ENCODE measurements around the gene PSMB7.

Gene PSMB7

DNA sequence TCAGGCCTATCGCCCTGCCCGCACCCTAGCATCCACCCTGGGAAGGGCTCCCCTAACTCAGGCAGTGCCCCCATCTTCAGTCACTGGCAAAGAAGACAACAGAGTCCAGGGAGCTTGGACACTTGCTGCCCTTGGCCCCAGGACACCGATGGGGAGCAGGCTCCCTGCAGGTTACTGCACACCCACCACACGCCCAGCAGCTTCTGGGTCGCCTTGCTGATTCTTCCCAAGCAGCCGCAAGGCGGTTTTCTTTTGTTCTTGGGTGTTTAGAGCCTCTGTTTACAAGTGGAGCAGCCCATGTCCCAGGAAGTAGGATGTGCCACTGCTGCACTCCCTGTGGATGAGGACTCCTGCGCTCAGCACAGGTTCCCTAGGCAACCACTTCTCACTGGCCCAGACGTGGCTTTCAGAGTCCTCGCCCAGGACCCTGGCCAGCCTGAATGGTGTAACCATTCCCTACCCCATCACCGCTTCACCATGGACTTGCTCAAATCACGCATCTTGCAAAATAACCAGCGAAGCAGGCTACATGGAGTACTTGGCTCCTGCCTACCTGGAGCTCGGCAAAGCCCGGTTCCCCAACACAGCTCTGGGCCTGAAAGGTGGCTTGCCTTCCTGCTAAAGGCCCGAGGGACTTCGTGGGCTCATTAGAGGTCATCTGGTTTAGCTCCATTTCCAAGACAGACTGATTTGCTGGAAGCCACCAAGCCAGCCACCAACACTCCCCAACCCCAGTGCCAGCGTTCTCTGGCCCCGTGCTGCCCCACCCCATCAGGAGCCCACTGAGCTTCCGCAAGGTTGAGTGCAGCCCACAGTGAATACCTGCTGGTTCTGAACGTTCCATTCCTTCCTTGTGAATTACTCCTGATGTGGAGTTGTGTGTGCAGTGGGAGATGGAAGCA lies 60.0 kb downstream of the PSMB7 start:
- no peak for DNase-seq

DNA sequence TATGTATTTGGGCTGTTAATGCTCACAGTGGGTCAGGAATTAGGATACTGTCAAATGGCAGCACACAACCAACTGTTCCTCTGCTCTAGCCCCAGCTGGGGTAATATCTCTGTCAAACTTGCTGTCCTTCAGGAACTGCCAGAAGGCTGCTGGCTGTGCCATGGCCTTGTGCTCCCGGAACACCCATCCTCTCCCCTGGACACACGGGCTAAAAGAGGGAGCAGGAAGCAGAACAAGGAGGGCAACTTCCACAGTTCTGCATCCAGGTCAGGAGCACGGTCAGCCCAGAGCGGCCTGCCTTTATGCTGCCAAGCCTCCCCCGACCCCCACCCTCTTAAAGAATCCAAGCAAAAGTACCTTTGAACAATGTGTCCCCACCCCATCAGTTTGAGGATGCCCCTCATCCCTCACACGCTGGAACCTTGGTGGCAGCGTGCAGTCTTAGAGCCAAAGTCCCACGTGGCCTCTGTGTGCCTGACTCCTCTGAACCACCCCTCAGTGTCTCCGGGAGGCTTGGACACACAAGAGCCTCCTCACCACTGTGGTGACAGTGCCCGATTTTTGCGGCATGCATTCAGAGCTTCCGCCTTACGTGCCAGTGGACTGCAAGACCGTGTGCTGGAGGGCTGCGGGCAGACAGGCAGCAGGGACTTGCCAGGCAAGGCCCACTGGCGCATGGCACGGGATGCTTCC lies 60.8 kb downstream of the PSMB7 start:
- DNase-seq: no peak

DNA sequence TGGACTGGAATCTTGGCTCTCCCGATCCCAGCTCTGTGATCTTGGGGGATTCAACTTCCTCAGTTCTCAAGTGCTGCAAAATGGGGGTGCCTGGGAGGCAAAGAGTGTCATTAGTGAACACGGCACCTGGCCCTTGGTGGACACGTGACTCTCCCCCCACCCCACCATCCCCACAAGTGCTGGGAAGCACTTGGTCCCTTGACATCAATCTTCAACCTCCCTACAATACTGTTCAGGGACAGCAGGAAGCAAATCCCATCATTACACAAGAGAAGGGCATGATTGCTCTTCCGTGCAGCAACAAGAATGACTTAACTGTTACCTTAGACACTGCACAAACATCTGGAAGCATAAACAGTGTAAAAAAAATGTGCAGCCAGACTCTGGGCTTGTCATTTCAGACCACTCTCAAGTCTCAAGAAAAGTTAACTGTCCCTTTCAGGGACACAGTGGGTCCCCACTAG lies 61.4 kb downstream of the PSMB7 start:
- DNase-seq: peak; percentile 3

DNA sequence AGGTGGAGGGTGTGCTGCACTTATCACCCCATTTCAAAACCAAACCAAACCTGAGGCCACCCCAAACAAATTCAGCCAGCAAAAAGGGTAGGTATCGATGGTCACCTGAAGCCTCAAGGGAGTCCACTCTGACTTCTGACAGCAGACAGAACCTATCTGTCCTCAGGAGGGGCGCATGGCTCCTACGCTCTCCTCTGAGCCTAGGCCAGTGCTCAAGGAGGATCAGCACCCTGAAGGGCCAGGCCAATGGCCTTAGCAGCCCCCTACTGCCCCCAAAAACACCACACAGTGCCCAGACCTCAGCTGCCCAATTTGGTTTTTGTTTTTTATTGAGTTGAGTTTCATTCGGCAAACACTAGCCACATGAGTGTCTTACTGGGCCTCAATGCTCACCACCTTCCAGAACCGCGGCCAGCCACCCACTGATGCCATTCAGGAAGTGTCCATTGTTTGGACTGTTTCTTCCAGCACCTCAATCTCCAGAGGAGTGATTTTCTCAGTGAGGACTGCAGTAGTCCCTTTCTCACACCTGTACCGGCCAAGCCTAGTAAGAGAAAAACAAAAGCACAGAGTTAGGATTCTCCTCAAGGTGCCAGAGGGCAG lies 62.0 kb downstream of the PSMB7 start:
- no peak for DNase-seq

DNA sequence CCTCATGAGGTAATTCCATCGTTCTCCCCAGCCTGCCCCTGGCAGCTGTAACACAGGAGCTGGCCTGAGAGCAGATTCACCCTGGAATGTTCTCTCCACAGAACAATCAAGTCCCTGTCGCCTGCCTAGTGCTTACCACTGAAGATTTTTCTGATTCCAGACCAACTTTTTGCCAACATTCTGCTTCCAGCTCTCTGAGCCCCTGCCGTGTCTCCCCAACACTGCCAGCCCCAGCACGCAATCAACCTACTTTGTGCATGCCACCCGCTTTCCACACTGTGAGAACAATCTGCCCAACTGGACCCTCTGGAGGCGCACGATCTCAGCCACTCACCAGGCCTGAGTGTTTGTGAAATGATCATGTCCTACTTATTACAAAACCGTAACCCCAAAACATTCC lies 62.6 kb downstream of the PSMB7 start:
- no peak for DNase-seq

DNA sequence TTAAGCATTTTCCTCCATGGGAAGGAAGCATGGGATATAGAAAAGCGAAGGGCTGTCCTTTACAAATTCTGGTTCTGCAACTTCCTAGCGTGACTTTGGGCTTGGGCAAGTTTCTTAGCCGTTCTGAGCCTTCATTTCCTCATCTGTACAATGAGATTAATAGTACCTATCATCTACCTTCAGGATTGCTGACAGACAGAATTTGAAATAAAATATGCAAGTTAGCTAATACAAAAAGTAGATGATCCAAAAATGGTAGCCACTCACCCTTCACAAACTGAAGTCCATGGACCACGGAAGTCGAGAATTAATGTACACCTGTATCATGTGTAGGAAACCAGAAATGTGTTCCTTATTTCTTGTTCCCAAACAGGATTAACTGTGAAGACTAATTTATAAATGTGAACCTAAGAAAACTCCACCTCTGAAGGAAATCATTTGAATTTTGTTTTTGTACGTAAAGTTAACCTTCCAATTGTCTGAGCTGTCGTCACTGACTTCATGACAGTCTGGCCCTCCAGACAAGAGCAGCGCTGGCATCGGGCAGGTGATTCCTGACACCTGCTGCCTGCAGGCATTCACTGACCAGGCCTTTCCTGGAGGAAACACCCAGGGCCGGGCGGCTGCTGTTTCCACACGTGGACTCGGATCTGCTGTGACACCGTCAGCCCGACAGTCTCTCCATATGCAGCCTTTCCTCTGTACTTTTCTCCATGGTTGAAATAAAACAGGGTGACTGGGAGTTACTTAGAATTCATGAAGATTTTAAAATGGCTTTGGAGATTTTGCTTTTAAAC lies 63.4 kb downstream of the PSMB7 start:
- DNase-seq: no peak

DNA sequence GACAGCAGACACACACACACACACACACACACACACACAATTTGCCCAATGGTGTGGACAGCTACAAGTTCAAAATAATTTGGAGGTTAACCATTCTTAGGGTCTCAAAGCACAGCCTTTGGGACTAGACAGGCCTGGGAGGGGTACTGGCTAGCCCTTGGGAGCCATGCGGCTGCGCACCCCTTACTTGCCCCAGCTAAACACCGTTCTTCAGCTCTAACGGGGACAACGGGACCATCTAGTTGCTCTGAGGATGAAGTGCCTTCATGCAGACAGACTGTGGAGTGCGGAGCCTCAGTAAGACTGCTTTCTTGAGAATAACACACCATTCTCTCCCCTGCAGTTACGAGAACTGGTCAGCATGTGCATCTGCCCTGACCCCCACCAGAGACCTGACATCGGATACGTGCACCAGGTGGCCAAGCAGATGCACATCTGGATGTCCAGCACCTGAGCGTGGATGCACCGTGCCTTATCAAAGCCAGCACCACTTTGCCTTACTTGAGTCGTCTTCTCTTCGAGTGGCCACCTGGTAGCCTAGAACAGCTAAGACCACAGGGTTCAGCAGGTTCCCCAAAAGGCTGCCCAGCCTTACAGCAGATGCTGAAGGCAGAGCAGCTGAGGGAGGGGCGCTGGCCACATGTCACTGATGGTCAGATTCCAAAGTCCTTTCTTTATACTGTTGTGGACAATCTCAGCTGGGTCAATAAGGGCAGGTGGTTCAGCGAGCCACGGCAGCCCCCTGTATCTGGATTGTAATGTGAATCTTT lies 64.6 kb downstream of the PSMB7 start:
- DNase-seq: no peak

DNA sequence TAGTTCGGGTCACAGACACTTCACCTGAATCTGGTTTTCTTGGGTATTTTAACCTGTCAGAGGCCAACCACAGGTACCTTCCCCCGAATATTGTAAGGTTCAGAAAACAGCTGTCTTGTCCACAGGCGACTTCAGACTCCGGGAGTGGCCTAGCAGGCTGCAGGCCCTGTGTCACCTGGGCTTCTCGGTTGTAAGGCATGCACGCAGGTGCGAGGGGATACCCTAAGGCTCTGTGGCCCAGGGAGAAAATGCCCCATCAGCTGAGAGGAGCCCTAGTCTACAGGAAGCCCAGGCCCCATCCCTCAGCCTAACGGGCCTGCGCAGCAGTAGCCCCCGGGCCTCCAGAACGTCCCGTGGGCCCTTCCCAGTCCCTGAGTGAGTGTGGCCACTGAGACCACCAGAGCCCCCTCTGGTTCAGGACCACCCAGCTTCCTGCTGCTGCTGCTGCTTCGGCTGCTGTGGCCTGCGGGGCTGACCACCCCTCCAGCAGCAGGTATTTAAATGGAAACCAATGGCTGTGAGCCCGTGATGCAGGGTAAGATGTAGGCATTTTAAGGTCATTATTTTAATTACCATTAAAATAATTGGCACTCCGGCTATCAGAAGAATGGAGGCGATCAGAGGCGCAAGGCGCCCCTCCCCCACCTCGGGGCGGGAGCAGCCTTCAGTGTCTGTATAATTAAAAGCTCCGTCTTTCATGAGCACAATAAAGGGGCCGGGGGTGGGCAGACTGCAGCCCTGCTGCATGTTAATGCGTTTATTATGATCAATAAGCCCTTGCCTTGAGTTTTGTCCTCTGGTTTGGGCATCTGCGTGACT lies 65.4 kb downstream of the PSMB7 start:
- no peak for DNase-seq

DNA sequence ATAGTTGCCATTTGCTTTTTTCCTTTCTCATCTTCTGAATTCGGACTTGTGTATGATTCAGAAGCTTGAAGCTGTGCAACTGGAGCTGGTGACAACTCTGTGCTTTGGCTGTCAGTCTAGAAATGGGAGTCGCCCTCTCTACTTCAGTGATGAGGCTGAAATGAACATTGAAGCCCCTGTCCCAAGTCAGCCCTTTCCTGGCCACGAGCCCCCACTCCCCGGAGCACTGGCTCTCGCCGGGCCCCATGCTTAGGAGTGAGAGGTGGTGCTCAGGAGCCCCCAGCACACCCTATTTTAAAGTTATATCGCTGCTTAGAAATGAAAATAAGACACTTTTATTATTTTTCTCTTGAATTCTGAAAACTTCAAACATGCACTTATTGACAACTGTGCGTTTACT lies 66.0 kb downstream of the PSMB7 start:
- DNase-seq: no peak

DNA sequence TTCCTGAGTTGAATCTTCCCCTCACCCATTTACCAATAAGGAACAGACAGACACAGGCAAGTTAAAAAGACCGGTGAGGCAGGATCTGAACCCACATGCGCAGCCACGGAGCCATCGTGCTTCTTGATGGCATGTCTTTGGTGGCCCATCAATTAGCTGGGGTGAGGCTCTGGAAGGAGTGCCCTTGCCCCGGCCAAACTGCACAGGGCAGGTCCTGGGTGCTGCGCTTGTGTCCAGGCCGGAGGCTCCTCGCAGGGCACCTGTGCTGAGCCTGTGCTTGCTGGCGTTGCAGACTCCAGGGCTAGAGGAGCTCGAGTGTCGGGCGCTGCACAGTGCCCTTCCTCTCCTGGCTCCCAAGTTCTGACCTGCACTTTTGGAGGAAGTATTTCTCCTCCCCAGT lies 66.4 kb downstream of the PSMB7 start:
- no peak for DNase-seq

DNA sequence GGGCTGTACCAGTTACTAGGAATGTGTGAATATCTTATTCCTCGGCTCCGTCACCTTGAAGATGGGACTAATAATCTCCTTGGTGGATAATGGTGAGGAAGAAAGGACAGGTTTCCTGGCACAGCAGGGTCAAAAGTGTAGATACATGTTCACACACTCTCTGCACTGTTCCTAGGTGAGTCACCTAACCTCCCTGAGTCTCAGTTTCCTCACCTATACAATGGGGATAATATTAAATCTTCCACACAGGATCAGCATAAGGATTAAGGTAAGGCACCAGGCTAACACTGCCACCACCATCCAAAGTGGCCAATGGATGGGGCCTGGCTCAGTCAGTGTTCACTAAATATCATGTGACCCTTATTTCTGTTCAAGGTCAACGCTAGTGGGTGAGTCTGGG lies 66.9 kb downstream of the PSMB7 start:
- no peak for DNase-seq

DNA sequence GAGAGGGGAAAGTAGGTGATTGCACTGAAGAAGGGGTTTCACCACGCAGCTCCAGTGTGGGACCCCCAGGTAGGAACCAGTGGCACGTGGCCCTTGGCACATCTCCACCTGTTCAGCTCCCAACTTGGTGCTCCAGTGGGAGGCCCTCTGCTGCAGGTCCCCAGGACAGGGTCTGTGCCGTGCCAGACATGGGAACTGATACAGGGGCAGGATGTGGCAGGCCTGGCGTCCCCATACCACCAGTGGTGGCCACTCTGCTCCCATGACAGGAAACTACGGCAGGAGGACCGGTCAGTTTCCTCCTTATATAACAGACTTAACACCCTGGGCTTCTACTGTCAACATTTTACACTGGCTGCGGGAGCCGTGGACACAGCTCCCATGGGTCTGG lies 67.3 kb downstream of the PSMB7 start:
- DNase-seq: no peak

DNA sequence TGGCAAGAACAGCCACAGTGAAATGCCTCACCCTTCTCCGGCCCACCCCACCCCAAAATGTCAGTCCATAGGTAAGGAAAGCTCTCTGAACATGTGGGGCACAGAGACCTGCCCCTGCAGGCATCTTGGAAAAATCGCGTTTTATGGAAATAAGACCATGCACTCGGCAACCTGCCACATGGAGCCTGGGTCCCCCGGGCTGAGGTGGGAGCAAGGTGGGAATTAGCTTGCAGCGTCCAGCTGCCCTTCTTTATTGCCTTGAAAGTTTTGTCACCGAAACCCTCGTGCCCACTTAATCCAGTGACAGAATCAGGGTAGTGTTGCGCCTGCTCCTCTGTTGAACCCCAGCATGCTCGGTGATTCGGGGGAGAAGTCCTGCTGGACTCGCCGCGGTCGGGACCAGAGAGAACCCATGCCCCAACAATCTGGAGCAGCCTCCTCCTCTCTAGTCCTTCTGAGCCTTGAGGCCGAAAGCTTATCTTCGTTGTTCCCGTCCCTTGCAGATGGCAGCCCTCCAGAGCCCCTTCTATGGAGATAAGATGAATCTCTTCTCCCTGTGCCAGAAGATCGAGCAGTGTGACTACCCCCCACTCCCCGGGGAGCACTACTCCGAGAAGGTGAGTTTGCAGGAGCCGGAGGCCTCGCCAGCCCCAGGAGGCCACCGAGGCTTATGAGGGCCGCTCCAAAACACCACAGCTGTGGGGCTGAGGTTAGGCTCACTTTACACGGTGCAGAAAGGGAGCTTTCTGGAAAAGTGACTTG lies 67.9 kb downstream of the PSMB7 start:
- no peak for DNase-seq

DNA sequence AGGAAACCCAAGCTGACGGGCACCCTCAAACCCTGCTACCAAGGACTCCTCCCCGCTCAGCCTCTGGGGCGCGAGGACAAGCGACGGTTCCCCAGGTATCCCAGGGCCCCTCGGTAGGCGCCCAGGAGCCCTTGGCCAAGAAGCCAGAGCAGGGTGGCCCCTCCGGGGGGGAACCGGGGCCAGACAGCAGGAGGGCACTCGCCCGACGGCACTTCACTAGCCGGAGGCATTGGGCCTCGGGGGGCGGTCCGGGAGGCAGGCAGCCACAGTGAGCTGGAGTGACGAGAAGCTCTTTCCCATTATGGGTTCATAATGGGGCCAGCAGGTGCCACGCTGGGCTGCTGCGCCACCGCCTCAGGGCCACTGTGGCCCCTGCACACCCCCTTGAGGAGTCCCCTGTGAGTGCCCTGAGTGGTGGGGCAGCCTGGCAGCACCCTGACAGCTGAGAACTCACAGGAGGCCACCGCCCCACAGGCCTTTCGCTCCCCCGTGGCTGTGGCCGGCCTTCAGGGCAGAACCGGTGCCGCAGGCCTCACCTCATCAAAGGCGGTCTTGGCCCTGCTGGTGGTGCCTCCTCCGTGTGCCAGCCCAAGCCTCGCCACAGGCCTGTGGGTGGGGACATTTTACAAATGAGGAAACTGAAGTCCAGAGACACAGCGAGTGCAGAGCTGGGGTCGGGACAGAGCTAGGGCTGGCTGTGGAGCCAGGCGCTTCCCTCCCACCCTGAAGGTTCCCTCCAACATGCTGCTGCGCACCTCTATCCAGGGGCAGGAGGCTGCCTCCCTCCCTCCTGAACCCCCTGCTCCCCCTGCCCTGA lies 68.7 kb downstream of the PSMB7 start:
- no peak for DNase-seq

DNA sequence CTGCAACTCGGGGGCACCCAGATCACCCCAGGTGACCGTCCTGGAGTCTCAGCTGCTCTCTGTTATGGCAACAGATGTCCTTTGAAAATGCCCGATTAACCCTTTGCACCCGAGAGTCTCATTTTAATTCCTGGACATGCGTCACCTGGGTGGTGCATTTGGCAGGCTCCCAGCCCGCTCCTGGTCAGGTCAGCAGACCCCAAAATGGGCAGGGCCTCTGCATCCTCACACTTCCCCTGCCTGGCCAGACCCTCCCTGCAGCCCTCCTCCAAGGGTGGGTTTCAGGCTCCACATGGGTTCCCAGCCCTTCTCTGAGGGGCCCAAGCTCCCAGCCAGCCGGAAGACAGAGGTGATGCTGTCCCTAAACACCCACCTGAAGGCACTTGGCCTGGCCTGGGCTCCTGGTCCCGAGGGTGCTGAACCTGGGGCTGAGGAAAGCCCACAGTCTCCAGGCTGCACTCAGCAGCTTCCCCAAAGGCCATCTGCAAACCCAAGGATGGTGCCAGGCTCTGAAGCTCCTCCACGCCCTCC lies 69.4 kb downstream of the PSMB7 start:
- DNase-seq: no peak

DNA sequence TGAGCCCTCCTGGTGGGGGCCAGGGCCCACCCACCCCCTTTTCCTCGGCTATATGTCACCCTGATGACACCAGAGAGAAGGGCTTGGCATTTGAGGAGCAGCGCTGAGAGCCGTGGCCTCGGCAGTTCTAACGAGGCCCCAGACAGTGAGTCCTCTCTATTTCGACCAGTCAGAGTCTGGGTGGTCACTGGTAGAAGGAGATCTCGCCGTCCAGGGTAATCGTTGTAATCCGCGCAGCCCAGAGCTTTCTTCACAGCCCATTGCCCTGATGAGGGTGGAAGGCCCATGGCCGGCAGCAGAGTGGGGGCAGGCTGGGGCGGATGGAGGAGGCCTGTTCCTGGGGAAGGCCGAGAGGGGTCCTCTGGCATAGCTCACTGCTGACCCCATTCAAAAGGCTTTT lies 70.2 kb downstream of the PSMB7 start:
- no peak for DNase-seq

DNA sequence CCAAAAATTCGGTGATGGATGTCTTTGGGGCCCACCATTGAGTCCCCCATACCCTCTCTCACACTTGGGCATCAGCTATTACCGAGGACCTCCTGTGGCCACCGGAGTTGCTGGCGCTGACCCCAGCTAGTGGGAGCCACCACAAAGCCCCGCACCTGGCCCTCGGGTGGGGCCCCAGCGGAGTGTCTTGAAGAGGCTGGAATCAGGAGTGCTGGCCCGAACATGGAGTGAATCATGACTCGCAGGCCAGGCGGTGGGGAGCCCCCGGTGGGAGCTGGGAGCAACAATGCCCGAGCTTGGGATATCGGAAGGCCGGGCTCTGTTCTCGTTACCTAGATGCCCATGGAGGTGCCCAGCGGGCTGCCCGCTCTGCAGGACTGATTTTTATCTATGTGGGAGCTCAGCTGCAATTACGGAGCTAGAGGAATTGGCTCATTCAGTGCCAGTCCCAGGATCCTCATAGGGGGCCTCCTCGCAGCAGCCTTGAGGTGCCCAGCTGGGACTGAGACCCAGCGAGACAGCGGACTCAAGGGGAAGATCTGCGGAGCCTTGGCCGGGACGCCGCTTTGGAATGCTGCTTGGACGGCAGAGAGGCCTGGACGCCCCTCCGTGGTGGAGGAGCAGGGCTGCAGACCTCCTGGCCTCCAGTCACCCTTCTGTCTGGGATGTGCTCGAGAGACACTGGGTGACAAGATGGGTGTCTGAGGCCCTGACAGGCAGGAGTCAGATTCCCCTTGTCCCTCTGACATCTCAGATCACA lies 70.8 kb downstream of the PSMB7 start:
- no peak for DNase-seq

DNA sequence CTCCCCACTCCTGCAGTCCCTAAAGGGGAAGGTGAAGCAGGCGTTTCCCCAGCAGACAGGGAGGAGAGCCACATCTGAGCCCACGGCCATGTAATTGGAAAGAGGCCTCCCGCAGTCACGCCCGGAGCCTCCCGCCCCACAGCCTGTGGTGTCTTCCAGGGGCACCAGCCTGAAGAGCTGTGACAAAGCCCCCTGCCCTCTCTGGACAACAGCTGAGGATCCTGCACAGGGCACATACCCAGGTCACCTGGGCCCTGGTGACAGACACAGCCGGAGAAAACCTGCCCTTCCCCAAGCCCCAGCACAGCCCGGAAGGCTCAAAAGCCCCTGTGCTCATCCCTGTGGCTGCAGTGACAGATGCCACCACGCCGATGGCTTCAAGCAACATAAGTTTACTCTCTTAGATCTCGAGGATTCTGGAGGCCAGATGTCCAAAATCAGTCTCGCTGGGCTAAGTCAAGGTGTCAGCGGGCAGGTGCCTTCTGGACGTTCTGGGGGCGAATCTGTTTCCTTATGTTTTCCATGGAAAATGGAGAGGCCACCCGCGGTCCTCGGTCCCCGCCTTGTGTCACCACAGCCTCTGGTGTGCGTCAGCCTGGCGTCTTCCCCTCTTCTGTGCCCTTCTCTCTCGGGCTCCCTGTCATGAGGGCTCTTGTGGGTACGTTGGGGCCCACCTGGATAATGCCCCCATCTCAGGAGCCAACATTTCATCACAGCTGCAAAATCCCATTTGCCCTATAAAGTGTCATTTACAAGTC lies 71.5 kb downstream of the PSMB7 start:
- no peak for DNase-seq
